GM21529 (cell line): Measurements from ENCODE around the gene SDF4.

ENCODE experiments used
- ATAC-seq: cut with Tn5 transposase; IDR thresholded peaks from one replicate; pipeline ENCODE4 v1.9.1; 2021; ENCODE audit not compliant: unreplicated experiment

SDF4 gene

DNA sequence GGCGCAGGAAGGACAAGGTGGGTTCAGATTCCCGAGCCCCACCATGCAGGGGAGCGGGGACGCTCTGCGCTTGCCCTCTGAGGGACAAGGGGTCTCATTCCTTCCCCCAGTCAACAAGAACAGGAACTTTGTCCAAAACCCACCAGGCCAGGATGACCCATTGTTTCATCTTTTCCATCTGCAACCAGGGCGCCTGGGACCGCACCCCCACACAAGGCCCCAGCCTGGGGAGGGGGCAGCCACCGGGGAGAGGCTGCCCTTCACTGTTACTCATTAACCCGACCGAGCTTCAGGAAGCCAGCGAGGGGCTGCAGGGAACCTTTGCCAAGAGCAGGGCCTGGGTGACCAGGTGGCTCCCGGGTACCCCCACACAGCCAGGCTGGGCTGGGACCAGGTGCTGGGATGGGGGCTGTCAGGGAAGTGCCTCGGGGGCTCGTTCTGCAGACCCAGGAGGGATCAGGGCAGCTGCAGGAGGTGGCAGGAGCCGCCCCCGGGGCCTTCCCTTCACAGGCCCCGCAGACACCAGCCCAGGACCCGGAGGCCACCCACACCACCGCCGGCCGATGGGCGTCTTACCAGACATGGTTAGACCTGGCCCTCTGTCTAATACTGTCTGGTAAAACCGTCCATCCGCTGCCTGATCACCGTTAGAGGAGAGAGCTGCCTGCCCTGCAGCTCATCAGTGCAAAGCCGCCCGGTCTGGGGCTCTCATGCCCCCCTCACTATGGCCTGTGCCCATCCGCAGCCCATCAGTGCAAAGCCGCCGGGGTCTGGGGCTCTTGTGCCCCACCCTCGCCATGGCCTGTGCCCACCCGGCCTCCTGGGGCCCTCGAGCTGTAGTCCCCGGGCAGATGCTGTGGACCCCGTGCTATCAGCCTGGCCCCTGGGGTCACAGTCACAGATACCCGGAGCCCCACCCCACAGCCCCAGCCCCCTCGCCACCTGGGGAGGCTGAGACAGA is 63.1 kb downstream of the SDF4 start:
- no peak for ATAC-seq

DNA sequence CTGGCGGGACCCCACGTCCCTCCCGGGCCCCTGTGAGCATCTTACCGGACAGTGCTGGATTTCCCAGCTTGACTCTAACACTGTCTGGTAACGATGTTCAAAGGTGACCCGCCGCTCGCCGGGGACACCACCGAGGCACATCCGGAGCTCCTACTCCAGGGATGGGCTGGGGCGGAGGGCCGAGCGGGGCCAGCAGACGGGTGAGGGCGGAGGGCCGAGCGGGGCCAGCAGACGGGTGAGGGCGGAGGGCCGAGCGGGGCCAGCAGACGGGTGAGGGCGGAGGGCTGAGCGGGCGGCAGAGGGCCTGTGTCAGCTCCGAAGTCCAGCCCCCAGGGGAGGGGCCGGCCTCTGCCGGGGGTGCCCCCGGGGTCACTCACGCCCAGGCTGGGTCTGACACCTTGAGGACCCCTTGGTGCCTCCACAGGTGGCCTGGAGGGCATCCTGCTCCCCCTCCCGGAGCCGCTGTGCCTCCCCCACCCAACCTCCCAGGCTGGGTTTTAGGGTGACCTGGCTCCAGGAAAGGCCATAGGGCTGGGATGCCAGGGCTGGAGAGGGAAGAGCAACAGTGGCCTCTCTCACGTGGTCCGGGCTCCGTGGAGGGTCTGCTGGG is 63.9 kb downstream of the SDF4 start:
- ATAC-seq, result no peak

DNA sequence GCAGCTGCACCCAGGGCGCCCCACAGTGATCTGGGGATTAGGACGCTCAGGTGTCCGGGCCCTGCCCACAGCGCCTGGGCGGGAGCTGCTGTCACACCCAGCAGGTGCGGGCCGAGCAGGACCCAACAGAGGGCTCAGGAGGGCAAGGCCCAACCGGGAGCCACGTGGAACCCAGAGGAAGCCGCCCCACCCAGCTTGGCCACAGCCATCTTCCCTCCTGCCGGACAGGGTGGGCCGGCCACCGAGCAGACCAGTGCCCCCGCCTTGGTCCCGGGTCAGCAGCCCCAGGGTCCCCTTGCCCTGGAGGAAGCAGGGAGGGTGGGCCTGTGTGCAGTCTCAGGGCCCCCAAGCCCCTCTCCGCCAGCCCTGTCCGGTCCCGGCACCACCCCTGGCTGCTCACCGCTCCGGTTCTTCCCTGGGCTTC is 64.4 kb downstream of the SDF4 start:
- ATAC-seq, result no peak
